Measurements from ENCODE around the gene PSMG3.

PSMG3 gene

DNA sequence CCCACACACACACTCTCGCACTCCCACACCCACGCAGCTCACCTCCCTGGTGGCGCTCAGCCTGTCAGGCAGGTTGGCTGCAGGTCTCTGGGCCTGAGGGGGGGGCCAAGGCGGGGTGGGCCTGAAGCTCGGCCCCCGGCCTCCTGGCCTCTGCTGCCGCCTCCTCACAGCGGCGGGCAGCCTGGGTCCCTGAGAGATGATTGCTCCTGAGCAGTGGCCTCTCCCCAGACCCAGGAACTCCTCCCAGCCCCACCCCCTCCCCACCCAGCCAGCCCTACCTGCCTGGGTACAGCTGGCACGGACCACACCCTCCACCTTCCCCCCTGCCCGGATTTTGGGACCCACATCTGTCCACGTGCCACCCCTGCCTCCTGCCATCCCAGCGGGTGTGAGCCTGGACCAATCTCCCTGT lies 9.2 kb downstream of the PSMG3 start:
- no peak overlapping the region for H3K4me3 Mint-ChIP-seq
- no peaks in the 10 kb centered on the region for H3K4me1 Mint-ChIP-seq (ENCODE audit: low read depth)
- H3K27ac Mint-ChIP-seq, result no peak overlapping the region
- no peaks in the 10 kb centered on the region for H3K9me3 Mint-ChIP-seq
- H3K27me3 Mint-ChIP-seq (ENCODE audit: low read depth), result no peaks in the 10 kb centered on the region
- no peaks in the 10 kb centered on the region for H3K36me3 Mint-ChIP-seq (ENCODE audit: low read depth)

- H3K4me1 Mint-ChIP-seq (ENCODE audit: low read depth), result no peaks in the 10 kb centered on the region
- no peaks in the 10 kb centered on the region for H3K36me3 Mint-ChIP-seq (ENCODE audit: low read depth)
- H3K9me3 Mint-ChIP-seq, result no peaks in the 10 kb centered on the region
- no peak overlapping the region for H3K4me3 Mint-ChIP-seq
- H3K27me3 Mint-ChIP-seq (ENCODE audit: low read depth), result no peaks in the 10 kb centered on the region
- H3K27ac Mint-ChIP-seq, result no peak overlapping the region
Observed at GRCh38 chr7:1559626-1560590, 9.9 kb downstream of the PSMG3 start.

GRCh38 chr7:1558841-1559625 lies 10.8 kb downstream of the PSMG3 start:
- Mint-ChIP-seq H3K4me1 (ENCODE audit: low read depth) (no peaks in the 10 kb centered on the region), H3K9me3 (no peaks in the 10 kb centered on the region), H3K4me3 (no peak overlapping the region), H3K36me3 (ENCODE audit: low read depth) (no peaks in the 10 kb centered on the region), H3K27ac (no peak overlapping the region), H3K27me3 (ENCODE audit: low read depth) (no peaks in the 10 kb centered on the region)

- Mint-ChIP-seq H3K27me3 (ENCODE audit: low read depth) (no peaks in the 10 kb centered on the region), H3K36me3 (ENCODE audit: low read depth) (no peaks in the 10 kb centered on the region)
Observed at GRCh38 chr7:1558181-1558811, 11.5 kb downstream of the PSMG3 start.

GRCh38 chr7:1557771-1558170 lies 12.1 kb downstream of the PSMG3 start:
- H3K36me3 Mint-ChIP-seq (ENCODE audit: low read depth), result no peaks in the 10 kb centered on the region
- H3K4me1 Mint-ChIP-seq (ENCODE audit: low read depth), result no peaks in the 10 kb centered on the region
- no peak overlapping the region for H3K27ac Mint-ChIP-seq
- no peaks in the 10 kb centered on the region for H3K27me3 Mint-ChIP-seq (ENCODE audit: low read depth)
- no peak overlapping the region for H3K4me3 Mint-ChIP-seq
- no peaks in the 10 kb centered on the region for H3K9me3 Mint-ChIP-seq

More at GRCh38 chr7:1558181-1558811, 11.5 kb downstream of the PSMG3 start:
- H3K4me1 Mint-ChIP-seq (ENCODE audit: low read depth), result no peaks in the 10 kb centered on the region
- no peak overlapping the region for H3K27ac Mint-ChIP-seq
- no peaks in the 10 kb centered on the region for H3K9me3 Mint-ChIP-seq
- no peak overlapping the region for H3K4me3 Mint-ChIP-seq

DNA sequence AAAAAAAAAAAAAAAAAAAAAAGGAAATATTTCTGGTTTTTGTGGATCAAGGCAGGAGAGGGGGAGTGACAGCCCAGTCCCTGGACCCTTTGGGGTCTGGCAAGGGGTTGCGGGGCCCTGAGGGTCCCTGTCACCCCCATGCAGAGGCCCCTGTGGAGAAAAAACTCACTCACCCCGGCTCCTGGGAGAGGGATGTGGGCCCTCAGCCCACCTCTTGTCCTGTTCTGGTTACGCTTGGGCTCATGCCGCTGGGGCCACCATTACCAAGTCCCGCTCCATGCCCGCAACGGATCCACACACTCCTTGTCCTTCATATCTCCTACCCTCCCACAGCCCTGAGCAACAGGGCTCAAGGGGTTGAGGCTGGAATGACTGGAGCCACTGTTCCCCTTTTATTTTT lies 12.8 kb downstream of the PSMG3 start:
- H3K9me3 Mint-ChIP-seq, result no peaks in the 10 kb centered on the region
- H3K36me3 Mint-ChIP-seq (ENCODE audit: low read depth), result no peaks in the 10 kb centered on the region
- no peaks in the 10 kb centered on the region for H3K4me1 Mint-ChIP-seq (ENCODE audit: low read depth)
- H3K4me3 Mint-ChIP-seq, result no peak overlapping the region
- H3K27me3 Mint-ChIP-seq (ENCODE audit: low read depth), result no peaks in the 10 kb centered on the region
- no peak overlapping the region for H3K27ac Mint-ChIP-seq

GRCh38 chr7:1555813-1556543 lies 13.9 kb downstream of the PSMG3 start, which contains the start of gene TMEM184A:
Gene TMEM184A (minus strand): TSS chr7:1556205. CDS start chr7:1555484, 721 bp downstream.
- Mint-ChIP-seq H3K36me3 (ENCODE audit: low read depth) (no peaks in the 10 kb centered on the region), H3K4me3 (no peak within 1 kb of the TSS), H3K4me1 (ENCODE audit: low read depth) (no peaks in the 10 kb centered on the region), H3K27ac (no peak within 1 kb of the TSS), H3K9me3 (no peaks in the 10 kb centered on the region), H3K27me3 (ENCODE audit: low read depth) (no peaks in the 10 kb centered on the region)

DNA sequence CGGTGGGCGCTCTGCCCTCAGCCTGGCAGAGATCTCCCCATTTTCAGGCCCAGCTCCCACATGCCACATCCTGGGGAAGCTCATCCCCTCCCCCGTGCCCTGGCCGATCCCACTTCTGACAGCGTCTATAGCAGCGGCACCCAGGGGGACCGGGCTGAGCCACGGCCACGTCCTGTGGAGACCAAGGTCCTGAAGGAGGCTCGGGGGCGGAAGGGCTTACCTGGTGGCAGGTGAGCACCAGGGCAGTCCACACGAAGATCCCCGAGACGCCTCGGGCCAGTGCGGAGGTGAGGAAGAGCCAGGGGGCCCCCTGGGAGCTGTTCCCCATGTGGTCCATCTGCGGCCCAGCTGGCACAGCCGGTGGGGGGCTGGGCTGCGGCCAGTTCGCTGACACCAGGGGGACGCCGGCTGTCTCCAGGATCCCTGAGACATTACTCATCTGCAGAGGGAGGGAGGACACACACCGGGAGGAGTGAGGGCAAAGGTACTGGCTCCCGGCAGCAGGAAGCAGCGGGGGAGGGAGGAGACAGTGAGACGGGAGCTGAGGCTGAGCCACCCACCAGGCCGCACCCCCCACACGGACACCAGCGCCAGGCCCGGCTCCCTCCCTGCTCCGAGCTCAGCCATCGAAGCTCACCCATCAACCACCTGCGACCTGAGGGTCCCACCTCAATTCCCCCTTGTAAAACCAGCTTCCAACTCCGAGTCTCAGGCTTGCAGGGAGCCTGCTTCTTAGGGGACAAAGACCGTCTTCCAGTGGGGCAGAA lies 14.6 kb downstream of the PSMG3 start:
- Mint-ChIP-seq H3K4me1 (ENCODE audit: low read depth) (no peaks in the 10 kb centered on the region), H3K27ac (no peak overlapping the region), H3K27me3 (ENCODE audit: low read depth) (no peaks in the 10 kb centered on the region), H3K36me3 (ENCODE audit: low read depth) (no peaks in the 10 kb centered on the region), H3K4me3 (no peak overlapping the region), H3K9me3 (no peaks in the 10 kb centered on the region)

DNA sequence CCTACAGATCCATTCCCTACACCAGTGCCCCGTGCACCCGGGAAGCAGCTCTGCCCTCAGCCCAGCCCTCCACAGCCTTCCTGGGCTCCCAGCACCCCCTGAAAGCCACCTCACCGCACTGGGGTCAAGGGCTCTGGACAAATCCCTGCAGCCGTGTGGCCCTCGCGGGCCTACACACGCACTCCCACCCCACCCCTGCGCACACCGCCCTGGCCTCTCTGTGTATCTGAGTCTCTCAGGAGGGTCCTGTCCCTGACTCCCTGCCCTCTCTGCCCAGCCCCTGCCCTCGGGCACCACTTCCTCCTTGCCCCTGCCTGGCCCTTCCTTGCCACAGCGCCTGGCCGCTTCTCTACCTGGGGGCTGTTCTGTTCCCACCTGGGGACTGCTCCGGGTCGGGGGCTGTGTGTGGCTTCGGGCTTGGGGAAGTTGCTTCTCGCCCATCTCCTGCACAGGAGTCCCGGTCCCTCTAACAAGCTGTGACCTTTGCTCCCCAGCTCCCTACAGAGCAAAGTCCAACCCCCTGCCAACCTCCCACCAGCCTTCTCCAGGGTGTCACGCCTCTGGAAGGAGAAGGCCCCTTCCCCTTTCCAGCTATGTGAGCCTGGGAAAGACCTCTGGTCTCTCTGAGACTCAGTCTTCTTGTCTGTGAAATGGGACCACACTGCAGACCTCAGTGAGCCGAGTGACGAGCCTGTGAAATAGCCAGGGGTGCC lies 15.3 kb downstream of the PSMG3 start:
- Mint-ChIP-seq H3K9me3 (no peaks in the 10 kb centered on the region), H3K4me1 (ENCODE audit: low read depth) (no peaks in the 10 kb centered on the region), H3K36me3 (ENCODE audit: low read depth) (no peaks in the 10 kb centered on the region), H3K27me3 (ENCODE audit: low read depth) (no peaks in the 10 kb centered on the region), H3K27ac (no peak overlapping the region), H3K4me3 (no peak overlapping the region)

- no peak overlapping the region for H3K4me3 Mint-ChIP-seq
- no peaks in the 10 kb centered on the region for H3K36me3 Mint-ChIP-seq (ENCODE audit: low read depth)
- H3K27me3 Mint-ChIP-seq (ENCODE audit: low read depth), result no peaks in the 10 kb centered on the region
- H3K9me3 Mint-ChIP-seq, result no peaks in the 10 kb centered on the region
- no peak overlapping the region for H3K27ac Mint-ChIP-seq
- H3K4me1 Mint-ChIP-seq (ENCODE audit: low read depth), result no peaks in the 10 kb centered on the region
Observed at GRCh38 chr7:1553512-1554210, 16.2 kb downstream of the PSMG3 start.

- Mint-ChIP-seq H3K9me3 (no peaks in the 10 kb centered on the region), H3K4me1 (ENCODE audit: low read depth) (no peaks in the 10 kb centered on the region), H3K36me3 (ENCODE audit: low read depth) (no peaks in the 10 kb centered on the region)
Observed at GRCh38 chr7:1552200-1552599, 17.6 kb downstream of the PSMG3 start.

GRCh38 chr7:1550846-1551155 lies 19.0 kb downstream of the PSMG3 start:
- no peak overlapping the region for H3K27ac Mint-ChIP-seq
- H3K36me3 Mint-ChIP-seq (ENCODE audit: low read depth), result no peaks in the 10 kb centered on the region
- no peaks in the 10 kb centered on the region for H3K4me1 Mint-ChIP-seq (ENCODE audit: low read depth)
- H3K27me3 Mint-ChIP-seq (ENCODE audit: low read depth), result no peaks in the 10 kb centered on the region
- H3K9me3 Mint-ChIP-seq, result no peaks in the 10 kb centered on the region
- H3K4me3 Mint-ChIP-seq, result no peak overlapping the region

More at GRCh38 chr7:1552200-1552599, 17.6 kb downstream of the PSMG3 start:
- Mint-ChIP-seq H3K27ac (no peak overlapping the region), H3K4me3 (no peak overlapping the region), H3K27me3 (ENCODE audit: low read depth) (no peaks in the 10 kb centered on the region)
